NCI-H2029 (cell line): Measurements from ENCODE around the gene BHLHA9.
"Not testable (repeated sequence)": the region's sequence is repeated elsewhere in the genome, so short reads cannot be mapped to it uniquely, and the experiment has no call there.

Source experiments
- DNase-seq: peaks from one replicate; lab custom pipeline; 2025; lab: John Stamatoyannopoulos, UW

Gene BHLHA9

GRCh38 chr17:1300371-1300905 is 30.2 kb downstream of the BHLHA9 start:
- no peak for DNase-seq

DNA sequence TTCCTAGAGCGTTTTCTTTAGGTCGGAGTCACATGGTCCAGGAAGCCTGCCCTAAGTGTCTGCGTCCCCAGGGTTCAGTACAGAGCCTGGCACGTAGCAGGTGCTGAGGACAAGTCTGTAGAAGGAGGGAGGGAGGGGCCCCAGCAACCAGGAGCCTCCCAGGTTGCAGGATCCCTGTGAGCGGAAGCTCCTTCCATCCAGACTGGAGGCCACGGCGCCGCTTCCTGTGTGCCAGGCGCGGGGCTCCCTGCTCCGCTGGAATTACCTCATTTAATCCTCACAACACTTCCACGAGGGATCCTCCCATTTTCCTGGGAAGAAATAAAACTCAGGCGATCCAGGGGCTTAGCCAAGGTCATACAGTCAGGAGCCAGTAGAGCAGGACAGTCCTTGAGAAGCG is 31.3 kb downstream of the BHLHA9 start:
- DNase-seq = no peak

DNA sequence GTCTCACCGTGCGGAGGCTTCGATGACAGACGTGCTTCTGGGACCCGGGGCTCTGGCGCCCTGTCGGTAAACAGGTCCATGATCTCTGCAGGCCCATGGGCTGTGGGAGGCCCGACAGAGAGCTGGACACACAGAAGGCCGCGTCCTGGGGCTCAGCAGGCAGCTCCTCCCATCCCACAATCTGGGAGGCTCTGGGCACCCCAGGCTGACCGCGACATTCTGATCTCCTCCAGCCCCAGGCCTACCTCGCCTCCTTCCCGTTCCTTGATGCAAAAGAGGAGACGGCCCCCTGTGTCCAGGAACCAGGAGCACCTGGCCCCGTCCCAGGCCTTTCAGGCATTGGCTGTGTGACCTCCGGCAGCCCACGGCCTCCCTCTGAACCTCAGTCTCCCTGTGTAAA is 32.5 kb downstream of the BHLHA9 start:
- no peak for DNase-seq

DNA sequence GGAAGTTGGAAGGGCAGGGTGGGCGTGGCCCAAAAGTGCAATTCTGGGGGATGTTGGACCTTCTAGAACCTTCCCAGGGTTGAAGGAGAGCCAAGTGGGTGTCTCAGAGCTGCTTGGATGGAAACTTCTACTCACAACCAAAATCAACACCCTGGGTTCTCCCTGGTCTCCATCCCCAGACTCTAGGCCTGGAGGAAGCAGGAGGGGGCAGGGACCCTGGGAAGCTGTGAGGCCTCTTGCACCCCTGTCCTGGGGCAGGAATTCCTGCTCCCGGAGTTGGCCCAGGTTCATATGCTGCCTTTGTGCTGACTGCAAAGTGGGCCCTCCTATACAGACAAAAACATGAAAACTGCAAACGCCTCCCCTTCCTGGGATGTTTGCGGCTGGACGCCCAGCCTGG is 34.3 kb downstream of the BHLHA9 start:
- no peak for DNase-seq

DNA sequence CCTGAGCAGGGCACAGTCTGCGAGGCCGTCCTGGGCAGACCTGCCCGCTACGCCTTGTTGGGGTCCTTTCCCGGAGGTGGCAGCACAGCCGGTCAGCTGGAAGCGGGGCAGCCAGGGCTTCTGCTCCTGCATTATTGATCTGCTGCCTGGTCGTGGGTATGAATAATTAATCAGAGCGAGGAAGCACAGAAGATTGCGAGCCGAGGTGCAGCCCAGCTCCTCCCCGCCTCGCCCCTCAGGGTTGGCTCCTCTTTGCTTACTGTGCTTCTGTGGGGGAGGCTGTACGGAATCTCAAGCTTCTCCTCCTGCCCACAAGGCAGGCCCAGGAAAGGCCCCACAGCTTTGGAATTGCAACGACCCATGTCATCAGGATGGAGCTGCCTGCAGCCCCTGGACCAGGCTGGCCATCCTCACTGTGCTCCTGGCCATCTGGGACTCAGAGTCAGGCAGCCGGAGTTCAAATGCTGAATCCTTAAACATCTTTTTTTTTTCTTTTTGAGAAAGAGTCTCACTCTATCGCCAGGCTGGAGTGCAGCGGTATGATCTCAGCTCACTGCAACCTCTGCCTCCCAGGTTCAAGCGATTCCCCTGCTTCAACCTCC is 34.8 kb downstream of the BHLHA9 start:
- no peak for DNase-seq

- DNase-seq = not testable (repeated sequence)
These were observed 37.6 kb downstream of the BHLHA9 start for GRCh38 chr17:1307829-1308228.

DNA sequence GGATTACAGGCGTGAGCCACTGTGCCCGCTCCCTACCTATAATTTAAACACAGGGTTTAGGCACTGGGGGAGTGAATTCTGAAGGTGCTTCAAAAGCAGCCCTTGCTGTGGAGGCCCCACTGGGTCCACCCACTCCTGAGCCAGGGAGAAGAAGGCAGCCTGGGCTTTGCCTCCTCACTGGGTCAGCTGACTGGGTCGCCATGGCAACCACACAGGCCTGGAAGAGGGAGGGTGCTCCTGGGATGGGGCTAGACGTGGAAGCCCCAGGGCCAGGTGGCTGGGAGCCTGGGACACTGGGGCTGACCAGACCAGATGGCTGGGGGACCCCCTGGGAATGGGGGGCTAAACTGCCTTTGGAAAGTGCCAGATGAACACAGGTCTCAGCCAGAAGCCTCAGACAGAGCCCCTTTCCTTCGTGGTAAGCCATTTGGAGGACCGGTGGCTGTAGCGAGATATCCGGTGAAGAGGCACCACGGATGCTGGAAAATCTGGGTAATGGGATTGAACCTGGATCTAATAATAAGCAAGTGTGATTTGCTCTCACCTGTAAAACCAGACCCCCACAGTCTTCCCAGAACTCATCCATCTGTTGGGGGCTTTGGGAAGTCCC is 42.1 kb downstream of the BHLHA9 start:
- no peak for DNase-seq

GRCh38 chr17:1313270-1314005 is 43.2 kb downstream of the BHLHA9 start:
- DNase-seq = no peak

DNA sequence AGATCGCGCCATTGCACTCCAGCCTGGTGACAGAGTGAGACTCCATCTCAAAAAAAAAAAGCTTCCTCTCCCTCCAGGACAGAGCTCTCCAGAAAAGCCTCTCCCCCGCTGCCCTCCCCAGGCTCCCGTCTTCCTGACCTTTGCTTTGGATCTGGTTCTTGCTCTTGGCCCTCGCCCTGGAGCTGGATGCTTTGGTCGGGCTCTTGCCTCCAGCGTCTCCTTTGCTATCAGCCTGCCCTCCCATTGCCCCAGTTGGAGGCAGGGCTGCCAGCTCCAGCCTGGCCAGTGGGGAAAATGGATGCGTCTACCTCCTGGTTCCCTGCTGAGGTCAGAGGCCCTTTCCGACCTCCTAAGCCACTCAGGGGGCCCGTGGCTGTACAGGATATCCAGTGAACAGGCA is 45.2 kb downstream of the BHLHA9 start:
- no peak for DNase-seq

DNA sequence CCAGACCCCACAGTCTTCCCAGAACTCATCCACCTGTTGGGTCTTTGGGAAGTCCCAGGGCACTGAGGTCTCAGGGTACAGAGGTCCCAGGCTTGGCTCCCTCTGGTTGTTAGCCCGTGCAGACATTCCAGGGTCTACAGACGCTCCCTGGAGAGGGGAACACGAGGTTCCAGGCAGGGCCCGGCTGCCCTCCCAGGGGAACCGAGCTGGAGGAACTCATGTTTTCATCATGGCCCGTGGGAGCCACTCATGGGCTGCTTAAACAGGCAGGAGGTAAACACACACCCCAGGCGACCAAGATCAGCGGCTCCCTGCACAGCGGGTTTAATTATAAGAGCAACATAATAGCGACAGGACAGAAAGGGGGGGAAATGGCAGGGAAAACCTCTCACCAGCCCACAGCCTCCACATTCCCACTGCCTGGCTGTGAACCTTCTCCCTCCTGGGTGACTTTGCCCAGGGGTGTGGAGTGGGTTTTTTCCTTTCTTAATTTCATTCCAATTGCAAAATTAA is 45.7 kb downstream of the BHLHA9 start:
- DNase-seq = no peak
